HG02610 (cell line): ENCODE results near the gene SLC22A5.

Experiments used
- ATAC-seq: cut with Tn5 transposase; IDR thresholded peaks from one replicate; pipeline ENCODE4 v1.9.1; 2021; ENCODE audit warnings: mild to moderate bottlenecking, moderate library complexity; ENCODE audit not compliant: unreplicated experiment

The SLC22A5 gene

DNA sequence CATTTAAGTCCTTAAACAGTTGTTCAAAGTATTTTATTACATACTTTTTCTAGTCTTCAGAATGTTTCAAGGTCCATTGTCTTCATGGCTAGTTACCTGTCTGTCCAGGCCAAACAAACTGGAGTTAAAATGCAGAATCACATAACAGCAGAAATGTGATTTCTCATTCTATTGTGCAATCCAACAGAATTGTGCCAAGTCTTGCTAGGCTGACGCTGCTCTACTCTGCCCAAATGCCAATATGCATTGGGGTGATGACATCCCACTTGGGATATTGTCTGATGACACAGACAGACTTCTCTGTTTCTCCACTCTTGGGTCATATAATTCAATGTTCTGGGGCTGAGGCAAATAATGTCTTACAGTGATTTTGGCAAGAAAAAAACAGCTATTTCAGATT is 5.2 kb upstream of the SLC22A5 start:
- ATAC-seq = no peak

DNA sequence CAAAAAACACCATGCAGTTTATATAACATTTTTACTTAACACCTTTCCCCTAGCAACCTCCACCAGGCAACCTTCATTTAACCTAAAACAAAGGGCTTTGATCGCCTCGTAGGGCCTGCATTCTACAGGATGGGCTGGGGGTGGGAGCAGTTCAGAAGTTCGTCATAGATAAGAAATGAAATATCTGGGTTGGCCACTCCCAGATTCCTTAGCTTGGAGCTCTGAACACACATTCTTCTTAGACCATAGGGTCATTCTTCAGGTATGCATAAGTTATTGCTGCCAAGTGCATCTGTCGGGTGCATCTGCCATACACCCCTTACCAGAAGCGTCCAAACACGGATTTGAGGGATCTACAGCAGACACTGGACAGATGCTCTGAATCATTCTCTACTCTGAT is 4.3 kb upstream of the SLC22A5 start:
- no peak for ATAC-seq

DNA sequence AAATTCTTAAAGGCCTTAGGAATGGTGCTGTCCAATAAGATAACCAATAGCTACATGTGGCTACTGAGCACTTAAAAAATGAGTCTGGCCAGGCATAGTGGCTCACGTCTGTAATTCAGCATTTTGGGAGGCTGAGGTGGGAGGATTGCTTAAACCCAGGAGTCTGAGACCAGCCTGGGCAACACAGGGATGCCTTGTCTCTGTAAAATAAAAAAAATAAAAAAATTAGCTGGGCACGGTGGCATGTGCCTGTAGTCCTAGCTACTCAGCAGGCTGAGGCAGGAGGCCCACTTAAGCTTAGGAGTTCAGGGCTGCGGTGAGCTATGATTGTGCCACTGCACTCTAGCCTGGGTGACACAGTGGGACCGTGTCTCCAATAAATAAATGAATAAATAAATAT is 1.3 kb upstream of the SLC22A5 start:
- no peak for ATAC-seq

DNA sequence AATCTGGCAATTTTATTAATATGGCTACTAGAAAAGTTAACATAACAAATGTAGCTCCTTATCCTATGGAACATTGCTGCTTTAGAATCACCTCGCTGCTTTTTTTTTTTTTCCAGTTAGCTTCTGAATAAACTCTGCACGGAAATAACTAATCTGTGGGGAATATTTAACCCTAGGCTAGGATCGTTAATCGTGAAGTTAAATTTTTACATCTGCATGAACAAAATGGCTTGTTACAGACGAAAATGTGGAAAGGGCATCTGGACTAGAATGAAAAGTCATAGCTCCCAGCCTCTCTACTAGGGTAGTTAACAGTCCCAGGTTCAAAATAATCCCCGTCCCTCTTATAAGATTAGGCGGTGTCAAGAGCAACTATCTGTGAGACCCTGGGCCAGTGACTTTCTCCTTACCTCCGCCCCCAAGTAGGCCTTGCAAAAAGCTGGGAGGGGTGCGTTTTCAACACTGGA is 470 bp upstream of the SLC22A5 start:
- ATAC-seq = no peak

DNA sequence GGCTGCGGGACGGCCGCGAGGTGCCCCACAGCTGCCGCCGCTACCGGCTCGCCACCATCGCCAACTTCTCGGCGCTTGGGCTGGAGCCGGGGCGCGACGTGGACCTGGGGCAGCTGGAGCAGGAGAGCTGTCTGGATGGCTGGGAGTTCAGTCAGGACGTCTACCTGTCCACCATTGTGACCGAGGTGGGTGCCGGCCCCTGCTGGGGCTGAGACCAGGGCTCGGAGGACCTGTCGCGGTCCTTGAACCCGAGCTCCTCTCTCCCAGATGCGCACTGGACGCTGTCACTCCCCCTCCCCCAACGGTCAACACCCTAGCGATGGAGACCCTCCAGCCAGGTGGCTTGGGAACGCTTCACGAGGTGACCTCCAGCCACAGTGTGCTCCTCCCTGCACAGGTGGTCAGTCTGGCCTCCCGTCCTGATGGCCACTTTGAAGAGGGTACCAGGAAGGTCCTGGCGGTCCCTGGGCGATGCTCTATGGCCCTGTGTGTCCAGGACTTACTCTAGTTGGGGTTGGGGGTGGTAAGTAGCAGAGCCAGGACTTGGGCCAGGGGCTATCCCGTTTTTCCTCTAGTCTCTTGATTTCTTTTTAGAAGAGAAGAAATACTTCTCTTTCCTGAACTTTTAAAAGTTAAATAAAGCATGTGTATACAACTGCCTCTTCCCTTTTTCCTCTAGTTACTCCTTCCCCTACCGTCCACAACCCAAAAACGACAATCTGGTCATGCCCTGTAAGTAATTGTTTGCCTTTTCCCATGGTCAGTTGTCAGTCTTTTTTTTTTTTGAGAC is 866 bp downstream of the SLC22A5 start:
- no peak for ATAC-seq

DNA sequence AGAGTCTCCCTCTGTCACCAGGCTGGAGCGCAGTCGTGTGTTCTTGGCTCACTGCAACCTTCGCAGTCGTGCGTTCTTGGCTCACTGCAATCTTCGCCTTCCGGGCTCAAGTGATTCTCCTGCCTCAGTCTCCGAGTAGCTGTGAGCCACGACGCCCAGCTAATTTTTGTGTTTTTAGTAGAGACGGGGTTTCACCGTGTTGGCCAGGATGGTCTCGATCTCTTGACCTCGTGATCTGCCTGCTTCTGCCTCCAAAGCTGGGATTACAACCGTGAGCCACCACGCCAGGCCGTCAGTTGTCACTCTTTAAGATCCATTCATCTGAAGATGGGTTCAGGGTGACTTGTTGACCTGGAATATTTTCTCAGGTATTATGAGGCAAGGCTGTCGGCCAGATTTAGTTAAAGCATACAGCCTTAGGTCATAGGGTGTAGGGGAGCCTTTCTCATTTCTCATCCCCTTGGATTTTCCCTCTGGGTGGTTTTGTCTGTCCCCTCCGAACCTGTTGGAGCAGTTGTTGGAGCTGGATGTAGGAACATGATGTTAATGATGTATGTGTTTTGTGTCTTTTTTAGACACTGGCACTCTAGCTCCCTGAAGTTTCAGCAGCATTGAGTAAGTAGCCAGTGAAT is 1.6 kb downstream of the SLC22A5 start:
- ATAC-seq = no peak

DNA sequence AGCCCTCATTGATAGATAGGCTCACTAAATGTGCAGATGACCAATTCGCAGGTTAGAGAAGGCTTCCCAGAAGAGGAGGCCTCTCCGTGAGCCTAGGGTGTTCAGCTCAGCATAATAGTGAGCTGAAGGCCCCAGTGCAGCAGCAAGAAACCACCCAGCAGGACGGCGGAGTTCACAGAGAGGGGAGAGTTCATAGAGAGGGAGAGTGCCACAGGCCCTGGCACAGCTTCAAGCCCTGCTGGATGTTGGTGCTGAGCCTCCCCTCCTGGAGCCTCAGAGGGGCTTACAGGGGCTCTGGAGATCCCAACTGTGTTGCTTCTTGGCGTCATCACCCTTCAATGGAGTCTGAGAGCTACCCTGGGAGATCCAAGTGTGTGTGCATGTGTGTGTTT is 2.1 kb downstream of the SLC22A5 start:
- ATAC-seq = no peak

DNA sequence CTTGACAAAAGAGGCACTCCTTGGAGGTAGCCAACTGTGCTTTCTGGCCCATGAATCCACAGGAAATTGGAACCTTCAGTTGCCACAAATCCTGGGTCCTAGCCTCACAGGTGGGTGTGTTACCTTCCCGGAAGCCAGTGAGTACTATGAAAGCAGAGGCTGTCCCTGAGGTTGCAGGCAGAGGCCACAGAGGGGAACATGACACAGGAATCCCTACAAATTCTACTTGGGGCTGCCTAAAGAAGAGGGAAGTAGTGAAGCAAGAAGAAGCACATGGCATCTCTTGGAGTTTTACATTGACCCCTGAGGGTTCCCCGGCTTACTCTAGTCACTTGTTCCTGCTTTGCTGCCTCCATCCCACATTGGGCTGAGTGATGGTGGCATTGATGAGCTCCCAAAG is 2.6 kb downstream of the SLC22A5 start:
- ATAC-seq = no peak

DNA sequence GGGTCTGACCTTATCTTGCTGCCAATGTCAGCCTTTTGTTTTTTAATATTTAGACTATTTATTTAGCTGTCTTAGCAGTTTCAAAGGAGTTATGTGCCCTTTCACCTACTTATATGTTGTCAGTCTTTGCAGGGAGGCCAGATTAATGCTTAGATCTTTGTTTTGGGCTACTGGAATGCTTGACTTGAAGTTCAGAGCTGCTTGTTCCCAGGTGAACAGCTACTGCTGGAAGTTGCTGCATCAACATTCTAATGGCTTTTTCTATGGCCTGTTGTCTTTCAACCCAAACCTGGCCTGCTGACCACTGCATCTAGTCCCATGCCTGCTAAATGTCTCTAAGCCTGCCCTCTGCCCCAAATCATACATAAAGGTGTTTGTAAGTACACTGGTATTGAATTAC is 3.0 kb downstream of the SLC22A5 start:
- ATAC-seq = no peak

DNA sequence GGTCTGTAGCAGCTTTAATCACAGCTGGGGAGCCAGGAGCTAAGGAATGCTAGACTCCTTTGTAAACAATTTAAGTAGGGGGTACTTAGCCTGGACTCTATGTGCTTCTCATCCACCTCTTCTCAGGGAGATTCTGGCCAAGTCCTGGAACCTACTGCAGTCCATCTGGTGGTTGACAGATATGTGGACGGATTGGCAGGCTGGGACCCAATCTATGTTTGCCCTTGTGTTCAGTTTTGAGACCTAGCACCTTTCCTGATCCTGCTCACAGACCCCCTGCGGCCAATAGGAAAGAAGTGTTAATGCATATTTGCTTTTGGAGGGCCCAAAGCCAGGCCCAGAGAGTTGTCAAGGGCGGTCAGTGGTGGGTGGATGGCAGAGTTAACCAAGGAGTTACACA is 6.4 kb downstream of the SLC22A5 start:
- ATAC-seq = no peak

DNA sequence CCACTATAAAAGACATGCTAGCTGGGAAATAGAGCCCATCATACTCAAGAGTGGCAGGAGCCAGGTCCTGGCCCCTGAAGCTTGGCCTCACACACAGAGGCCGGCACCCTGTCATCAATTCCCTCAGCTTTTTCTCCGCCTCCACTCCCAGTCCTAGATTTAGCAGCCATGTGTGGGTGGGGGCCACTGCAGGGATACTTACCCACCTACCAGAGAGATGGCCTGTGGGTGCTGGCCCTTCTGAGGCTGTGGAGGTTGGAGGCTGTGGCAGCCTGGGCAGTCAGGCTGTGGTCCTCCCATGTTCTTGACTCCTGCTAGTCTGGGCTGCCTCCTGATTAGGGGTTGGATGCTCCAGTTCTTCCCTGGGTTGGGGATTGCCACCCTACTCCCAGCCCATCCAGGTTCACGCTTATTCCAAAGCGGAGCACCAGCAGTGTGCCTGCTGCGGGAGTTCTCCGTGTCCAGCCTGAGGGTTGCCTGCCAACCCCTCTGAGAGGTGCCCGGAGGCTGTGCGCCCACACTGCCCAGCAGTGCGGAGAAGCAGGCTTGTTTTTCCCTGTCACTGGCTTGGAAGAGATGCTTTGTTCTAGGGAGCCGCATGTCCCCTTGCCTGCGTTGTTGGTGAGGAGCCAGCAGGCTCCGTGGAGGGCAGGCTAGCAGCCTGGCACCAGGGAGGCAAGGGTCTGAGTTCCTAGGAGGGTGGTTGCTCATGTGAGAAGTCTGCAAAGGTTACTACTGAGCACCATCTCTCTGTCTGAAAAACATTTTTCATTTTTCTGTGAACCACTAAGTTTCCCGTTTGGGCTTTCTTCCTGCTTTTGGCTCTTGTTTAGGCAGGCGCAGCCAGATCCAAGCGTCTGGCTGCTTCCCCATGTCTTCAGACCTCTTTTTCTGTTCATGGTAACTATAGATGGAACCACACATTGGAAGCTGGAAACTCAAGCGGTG is 7.5 kb downstream of the SLC22A5 start:
- no peak for ATAC-seq

DNA sequence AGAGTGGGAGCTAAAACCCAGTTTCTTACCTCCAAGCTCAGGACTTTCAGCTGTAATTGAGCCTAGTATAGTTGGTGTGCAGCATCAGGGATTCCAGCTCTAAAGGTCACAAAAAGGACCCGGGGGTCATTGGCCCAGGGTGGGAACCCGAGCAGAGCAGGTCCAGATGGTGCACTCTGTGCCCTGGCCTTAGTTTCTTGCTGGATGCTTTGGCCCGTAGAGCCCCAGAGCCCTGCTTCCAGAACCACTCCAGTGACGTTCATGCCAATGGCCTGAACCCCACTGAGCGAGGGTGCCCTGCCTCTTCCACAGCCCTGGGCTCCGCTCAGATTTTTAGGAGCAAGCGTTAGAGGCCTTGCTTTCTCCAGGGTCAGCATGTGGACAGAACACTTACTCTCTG is 8.2 kb downstream of the SLC22A5 start:
- ATAC-seq = no peak

DNA sequence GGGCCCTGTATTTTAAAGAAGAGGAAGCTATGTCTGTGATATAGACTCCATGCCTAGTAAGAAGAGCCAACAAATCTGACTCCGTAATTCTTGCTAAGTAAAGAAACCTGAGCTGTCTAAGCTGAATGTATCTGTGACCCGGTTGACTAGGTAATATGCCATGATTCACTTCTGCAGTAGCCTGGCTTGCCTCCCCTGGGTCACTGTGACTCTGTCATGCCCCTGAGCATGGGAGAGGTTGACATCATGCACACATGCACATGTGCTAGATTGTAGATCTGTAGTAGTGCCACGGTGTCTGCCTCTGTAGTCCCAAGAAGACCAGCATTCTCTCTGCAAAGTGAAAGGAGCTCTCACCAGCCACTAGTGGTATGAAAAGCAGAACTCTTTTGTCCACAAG is 9.1 kb downstream of the SLC22A5 start:
- no peak for ATAC-seq

DNA sequence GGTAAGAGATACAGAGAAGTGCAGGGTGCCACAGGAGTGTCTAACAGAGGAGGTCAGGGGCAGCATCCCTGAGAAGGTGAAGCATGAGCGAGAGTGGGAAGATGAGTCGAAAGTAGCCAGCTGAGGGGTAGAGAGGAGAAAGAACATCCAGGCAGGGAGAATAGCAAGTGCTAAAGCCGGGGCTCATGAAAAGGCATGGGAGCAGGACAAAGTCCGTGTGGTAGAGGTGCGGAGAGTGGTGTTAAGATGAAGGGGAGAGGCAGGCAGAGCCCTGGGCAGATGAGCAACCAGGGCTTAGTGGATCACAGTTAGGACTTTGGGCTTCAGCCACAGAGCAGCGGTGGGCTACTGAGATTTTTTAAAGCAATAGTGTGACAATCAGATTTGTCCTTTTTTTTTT is 10.5 kb downstream of the SLC22A5 start:
- ATAC-seq = no peak

DNA sequence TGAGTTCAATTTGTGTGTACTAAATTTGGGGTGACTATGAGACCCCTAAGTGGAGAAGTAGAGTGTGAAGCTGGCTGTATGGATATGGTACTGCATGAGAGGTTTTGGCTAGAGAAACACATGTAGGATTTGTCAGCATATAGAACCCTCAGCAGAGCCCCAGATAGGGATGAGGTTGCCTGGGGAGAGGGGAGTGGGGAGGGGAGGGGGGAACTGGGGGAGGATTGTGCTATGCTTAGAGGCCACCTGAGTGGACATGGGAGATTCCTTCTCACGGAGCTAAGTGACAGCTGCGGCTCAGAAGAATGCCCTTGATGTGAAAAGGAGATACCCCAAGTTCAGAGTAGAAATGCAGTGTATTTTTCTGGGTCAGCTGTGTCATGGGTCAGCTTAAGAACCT is 11.2 kb downstream of the SLC22A5 start:
- no peak for ATAC-seq

DNA sequence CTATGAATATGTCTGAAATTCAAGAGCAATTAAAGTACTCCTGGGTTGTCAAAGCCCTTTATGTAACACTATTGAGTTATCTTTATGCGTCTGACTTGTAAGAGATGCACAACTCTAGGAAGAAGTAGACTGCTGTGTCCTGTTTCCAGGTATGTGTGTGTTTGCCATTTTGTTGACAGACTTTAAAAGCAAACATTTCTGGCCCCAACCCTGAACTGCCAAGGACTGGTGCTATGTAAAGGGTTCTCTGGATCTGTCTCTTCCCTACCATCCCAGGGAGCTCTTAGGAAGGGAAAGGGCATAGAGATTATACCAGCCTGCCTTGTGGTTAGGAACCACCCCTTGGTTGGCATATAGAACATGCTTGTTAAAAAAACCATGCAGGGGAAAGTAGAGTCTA is 12.1 kb downstream of the SLC22A5 start:
- ATAC-seq = no peak

DNA sequence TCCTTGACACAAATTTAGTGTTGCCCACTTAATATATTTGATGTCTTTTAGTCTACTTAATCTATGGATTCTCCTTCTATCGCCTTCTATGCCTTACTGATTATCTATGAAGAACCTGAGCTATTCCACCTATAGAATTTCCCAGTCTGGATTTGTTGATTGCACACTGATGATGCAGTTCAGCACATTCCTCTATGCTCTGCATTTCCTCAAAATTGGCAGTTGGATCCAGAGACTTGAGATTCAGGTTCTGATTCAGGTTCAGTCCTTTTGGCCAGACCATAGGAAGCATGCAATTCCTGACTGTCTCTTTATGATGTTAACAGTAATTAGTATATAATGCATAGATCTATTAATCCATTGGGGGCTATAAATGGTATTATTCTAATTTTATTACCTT is 13.8 kb downstream of the SLC22A5 start:
- no peak for ATAC-seq

DNA sequence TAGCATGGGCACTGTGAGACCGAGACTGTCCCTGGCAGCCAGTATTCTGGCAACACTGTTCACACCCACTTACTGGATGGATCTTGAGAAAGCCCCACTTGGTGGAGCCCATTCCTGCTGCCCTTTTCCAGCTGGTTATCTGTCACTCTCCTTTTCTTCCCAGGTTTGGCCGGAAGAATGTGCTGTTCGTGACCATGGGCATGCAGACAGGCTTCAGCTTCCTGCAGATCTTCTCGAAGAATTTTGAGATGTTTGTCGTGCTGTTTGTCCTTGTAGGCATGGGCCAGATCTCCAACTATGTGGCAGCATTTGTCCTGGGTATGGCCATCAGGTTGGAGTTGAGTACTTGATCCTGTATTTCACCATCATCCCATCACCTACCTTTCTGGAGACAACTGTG is 14.5 kb downstream of the SLC22A5 start:
- no peak for ATAC-seq

DNA sequence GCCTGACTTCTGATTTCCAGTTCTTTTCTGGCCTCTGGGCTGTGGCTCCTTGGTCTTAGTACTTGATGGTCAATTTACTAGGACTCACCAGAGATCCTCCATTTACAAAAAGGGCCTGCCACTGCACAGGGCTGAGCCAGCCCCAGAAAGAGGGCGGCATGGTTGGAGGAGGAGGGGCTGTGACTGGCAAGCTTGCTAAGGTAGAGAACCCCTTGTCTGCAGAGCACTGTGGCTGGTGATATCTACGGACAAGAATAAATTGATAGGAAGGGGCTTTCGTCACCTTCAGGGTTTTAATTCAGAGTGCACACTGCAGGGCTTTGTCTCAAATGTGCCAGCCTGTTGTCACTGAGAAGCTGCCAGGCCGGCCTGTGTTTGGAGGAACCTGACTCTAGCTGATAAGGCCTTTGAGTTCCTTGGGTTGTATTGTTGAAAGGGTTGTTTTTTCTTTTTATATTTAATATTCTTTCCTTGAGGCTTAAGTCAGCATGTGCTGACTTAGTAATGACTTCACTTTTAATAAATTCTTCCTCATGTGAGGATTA is 15.1 kb downstream of the SLC22A5 start:
- ATAC-seq = no peak

DNA sequence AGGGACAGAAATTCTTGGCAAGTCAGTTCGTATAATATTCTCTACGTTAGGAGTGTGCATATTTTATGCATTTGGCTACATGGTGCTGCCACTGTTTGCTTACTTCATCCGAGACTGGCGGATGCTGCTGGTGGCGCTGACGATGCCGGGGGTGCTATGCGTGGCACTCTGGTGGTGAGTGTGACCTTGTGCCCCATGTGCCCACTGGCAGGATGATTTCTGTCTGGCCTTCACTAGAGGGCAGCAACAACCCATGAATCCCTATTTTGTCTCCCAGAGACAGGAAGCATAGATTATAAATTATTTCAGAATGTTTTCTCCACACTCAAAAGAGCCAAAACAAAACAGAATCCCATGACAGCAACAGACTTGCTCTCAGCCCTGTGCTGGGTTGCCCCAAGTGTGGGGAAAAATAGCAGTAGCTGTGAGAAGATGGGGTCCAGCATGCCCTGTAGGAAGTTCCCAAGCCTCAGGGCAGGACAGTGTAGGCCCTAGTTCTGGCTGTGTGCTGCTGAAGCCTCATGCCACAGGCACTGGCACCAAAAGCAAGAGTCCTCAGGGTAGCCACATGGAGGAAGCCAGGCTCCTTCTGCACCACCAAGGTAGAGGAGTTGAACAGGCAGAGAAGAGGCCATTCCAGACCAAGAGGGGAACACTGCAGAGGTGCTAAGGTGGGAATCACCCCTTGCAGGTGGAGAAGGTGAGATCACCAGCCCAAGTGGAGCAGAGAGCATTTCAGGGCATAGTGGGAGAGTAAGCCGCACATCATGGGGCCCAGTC is 16.0 kb downstream of the SLC22A5 start:
- no peak for ATAC-seq
